HG03025 (cell line): Measurements from ENCODE around the gene ZNF143.
A peak's percentile ranks its signal among the peaks of the same experiment; 100 is the strongest.
"Not testable (repeated sequence)": the region's sequence is repeated elsewhere in the genome, so short reads cannot be mapped to it uniquely, and the experiment has no call there.

ENCODE experiments used
- ATAC-seq: cut with Tn5 transposase; IDR thresholded peaks from one replicate; pipeline ENCODE4 v1.9.1; 2021; ENCODE audit warnings: mild to moderate bottlenecking, moderate library complexity; ENCODE audit not compliant: unreplicated experiment, low FRiP score

ZNF143 gene

GRCh38 chr11:9533736-9534473, 73.1 kb downstream of the ZNF143 start:
- no peak for ATAC-seq

GRCh38 chr11:9535189-9535781, 74.5 kb downstream of the ZNF143 start:
- no peak for ATAC-seq

GRCh38 chr11:9538548-9538947, 77.7 kb downstream of the ZNF143 start:
- ATAC-seq = no peak

- not testable (repeated sequence) for ATAC-seq
Measured at GRCh38 chr11:9549216-9549615, 88.4 kb downstream of the ZNF143 start.

- no peak for ATAC-seq
Measured at GRCh38 chr11:9550191-9550628, 89.4 kb downstream of the ZNF143 start.

- ATAC-seq = no peak
Measured at GRCh38 chr11:9561279-9561982, 100.6 kb downstream of the ZNF143 start.

- ATAC-seq = no peak
Measured at GRCh38 chr11:9562716-9563115, 101.9 kb downstream of the ZNF143 start.

- ATAC-seq = no peak
Measured at GRCh38 chr11:9563196-9563730, 102.5 kb downstream of the ZNF143 start.

GRCh38 chr11:9565822-9566560, 105.2 kb downstream of the ZNF143 start:
- ATAC-seq = peak; percentile 74

- no peak for ATAC-seq
Measured at GRCh38 chr11:9566561-9567063, 105.8 kb downstream of the ZNF143 start.

GRCh38 chr11:9567401-9567800, 106.6 kb downstream of the ZNF143 start:
- no peak for ATAC-seq

GRCh38 chr11:9568161-9568853, 107.5 kb downstream of the ZNF143 start:
- ATAC-seq = no peak

GRCh38 chr11:9568854-9569587, 108.2 kb downstream of the ZNF143 start:
- no peak for ATAC-seq

GRCh38 chr11:9569588-9570164, 108.9 kb downstream of the ZNF143 start:
- ATAC-seq = no peak

- ATAC-seq = no peak
Measured at GRCh38 chr11:9570313-9571025, 109.7 kb downstream of the ZNF143 start.

- no peak for ATAC-seq
Measured at GRCh38 chr11:9571071-9571762, 110.4 kb downstream of the ZNF143 start.

- no peak for ATAC-seq
Measured at GRCh38 chr11:9571763-9572115, 110.9 kb downstream of the ZNF143 start.
